Activated T-cell treated with anti-CD3 and anti-CD28 coated beads, Interleukin-2, amount 50 U/mL, for 48 hours (primary cell): ENCODE measurements around the gene RGPD5.
"Not testable (repeated sequence)": the region's sequence is repeated elsewhere in the genome, so short reads cannot be mapped to it uniquely, and the experiment has no call there.

Experiments
- DNase-seq, 2 experiments: peaks; one replicate each; pipeline ENCODE4 v3.0.0-alpha.2; 2020

The RGPD5 gene

DNA sequence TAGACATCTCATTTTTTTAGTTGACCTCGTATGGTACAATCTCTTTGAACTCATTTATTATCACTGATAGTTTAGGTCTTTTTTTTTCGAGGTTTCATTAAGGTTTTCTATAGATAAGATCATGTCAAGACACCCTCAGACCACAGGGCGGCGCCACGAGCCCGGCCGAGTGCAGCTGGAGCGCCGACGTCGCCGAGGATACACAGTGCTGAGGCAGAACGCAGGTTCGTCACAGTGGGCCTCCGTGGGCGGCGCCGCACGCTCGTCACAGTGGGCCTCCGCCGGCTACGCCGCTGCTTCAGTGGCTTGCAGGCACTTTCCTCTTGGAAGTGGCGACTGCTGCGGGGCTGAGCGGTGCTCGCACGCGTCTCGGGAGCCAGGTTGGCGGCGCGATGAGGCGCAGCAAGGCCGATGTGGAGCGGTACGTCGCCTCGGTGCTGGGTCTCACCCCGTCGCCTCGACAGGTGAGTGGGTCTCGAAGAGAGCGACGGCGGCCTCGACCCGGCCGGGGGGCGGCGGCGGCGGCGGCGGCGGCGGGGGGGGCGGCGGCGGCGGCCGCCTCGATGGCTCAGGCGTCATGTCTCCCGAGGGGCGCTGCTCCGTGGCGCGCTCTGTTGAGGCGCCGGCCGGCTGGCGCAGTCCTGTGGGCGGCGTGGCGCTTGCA, at the start of gene RGPD5:
Gene RGPD5, plus strand, starts transcription at position 232 of the 664 bp plus-strand sequence. Its CDS starts 161 bp downstream, at position 393.
- DNase-seq: not testable (repeated sequence)

- DNase-seq: not testable (repeated sequence)
These were observed 42.5 kb upstream of the RGPD5 start for GRCh38 chr2:109751572-109751971.

GRCh38 chr2:109757163-109757824, 36.8 kb upstream of the RGPD5 start:
- not testable (repeated sequence) for DNase-seq

- not testable (repeated sequence) for DNase-seq
These were observed 33.7 kb upstream of the RGPD5 start for GRCh38 chr2:109760265-109761042.

DNA sequence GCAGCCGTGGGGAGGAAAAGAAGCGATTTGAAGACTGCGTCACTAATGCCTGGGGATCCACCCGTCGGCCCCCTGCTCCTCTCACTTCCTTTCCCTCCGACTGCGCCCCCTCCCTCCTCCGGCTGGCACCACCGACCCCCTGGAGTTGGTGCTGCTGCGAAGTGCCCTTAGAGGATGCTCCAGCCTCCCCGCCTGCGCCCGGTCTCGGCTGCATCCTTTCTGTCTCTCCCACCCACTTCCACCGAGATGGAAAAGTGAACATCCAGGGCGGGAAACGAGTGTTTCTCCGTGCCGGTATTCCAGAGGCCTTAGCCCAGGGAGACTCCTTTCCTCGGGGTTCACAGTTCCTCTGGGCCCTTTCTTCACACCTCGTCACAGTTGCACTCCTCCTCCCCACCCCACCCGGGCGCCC, 33.1 kb upstream of the RGPD5 start:
- DNase-seq: not testable (repeated sequence)

DNA sequence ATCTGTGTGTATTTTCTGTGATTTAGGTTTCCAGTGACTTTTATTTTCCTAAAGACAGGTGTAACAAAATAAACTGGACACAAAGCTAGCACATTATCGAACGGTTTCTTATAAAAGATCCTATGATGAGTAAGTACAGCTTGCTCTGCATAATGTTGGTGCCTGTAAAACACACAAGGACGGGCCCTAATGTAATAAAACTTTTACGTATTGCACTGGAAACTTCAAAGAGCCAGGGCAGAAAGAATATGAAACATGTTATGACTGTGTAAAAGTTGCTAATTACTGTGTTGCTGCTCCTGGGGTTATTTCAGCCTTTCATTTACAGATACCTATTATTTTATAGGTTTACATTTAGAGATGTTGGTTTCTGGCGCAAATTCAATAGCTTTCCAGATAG, 32.1 kb upstream of the RGPD5 start:
- DNase-seq: not testable (repeated sequence)

- not testable (repeated sequence) for DNase-seq
These were observed 28.0 kb upstream of the RGPD5 start for GRCh38 chr2:109766074-109766473.

DNA sequence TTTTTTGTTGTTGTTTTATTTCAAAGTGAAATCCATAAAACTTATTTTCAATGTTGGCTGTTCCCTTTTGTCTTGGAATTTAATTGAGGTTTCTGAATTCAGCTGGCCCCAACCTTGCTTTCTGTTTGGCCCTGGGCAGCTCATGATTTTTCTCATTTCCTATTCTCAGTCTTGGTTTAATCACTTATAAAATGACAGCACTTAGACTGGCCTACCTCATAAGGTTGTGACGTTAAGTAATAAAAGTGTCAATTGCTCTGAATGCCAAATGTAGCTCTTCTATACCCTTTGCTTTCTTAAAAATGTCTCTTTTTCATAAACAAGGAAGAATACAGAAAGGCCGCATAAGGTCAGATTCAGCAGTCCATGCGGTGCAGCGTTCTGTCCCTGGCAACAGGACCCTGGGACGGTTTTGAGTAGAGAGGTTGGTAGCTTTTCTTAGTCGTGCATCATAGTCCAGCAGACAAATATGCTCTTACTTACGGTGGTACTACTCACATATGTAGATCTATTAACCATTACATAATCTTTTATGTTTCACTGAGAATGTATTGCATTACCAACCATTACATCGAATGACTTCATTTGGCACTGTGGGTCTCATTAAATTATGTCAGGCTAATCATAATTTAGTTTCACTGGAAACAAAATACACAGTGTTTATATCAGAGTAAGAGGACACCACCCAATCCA, 27.1 kb upstream of the RGPD5 start:
- not testable (repeated sequence) for DNase-seq

GRCh38 chr2:109768934-109769333, 25.2 kb upstream of the RGPD5 start:
- DNase-seq: not testable (repeated sequence)

DNA sequence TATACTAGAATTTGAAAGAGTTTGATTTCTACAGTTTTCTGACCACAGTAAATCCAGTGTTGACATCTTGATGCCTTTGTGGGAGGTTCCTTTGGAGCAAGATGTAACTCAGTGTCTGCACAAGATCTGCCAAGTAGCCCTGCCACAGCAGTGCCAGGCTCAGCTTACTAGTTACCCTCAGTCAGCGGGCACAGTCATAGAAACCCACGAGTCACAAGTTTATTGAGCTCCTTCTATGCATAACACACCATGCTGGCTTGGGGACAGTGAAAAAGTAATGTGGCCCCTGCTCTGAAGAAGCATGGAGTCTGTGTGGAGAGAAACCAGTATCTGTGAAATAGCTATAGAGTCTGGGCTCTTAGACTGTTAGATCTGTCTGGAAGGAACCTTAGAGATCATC, 15.0 kb upstream of the RGPD5 start:
- not testable (repeated sequence) for DNase-seq

GRCh38 chr2:109781147-109781816, 12.8 kb upstream of the RGPD5 start:
- not testable (repeated sequence) for DNase-seq

DNA sequence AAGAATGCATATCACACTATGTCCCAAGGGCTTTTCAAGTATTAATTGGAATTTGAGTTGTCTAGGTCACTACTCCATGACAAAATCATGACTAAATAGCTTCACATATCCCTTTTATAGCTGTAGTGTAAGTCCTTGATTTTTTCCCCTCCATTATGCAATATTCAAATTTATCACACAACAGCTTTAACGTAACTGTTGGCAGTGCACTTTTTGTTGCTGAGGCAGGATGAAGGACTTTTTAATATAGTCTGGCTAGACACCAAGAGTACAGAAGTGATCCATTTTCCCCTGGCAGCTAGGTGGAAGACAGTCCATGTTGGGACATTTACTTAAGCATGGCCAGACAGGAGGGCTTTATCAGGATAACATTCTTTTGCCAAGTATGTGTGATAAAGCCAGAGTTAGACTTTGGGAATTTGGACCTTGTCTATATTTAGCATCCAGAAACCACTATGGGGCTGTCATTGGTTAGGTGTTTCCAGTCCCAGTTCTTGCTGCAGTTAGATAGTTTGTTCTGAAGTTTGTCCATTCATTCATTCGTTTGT, 11.6 kb upstream of the RGPD5 start:
- DNase-seq: not testable (repeated sequence)

GRCh38 chr2:109791530-109792279, 2.4 kb upstream of the RGPD5 start:
- not testable (repeated sequence) for DNase-seq

GRCh38 chr2:109792659-109793058, 1.4 kb upstream of the RGPD5 start:
- not testable (repeated sequence) for DNase-seq

- not testable (repeated sequence) for DNase-seq
These were observed 77.1 kb downstream of the RGPD5 start for GRCh38 chr2:109871129-109871751.

GRCh38 chr2:109876625-109877024, 82.5 kb downstream of the RGPD5 start:
- not testable (repeated sequence) for DNase-seq

DNA sequence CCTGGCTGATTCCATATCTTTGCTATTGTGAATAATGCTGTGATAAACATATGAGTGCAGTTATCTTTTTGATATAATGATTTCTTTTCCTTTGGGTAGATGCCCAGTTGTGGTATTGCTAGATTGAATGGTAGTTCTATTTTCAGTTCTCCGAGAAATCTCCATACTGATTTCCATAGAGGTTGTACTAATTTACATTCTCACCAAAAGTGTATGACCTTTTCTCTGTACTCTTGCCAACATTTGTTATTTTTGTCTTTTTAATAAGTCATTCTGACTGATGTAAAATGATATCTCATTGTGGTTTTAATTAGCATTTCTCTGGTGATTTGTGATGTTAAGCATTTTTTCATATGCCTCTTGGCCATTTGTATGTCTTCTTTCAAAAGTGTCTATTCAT, 88.0 kb downstream of the RGPD5 start:
- not testable (repeated sequence) for DNase-seq

- not testable (repeated sequence) for DNase-seq
These were observed 94.3 kb downstream of the RGPD5 start for GRCh38 chr2:109888414-109888813.

DNA sequence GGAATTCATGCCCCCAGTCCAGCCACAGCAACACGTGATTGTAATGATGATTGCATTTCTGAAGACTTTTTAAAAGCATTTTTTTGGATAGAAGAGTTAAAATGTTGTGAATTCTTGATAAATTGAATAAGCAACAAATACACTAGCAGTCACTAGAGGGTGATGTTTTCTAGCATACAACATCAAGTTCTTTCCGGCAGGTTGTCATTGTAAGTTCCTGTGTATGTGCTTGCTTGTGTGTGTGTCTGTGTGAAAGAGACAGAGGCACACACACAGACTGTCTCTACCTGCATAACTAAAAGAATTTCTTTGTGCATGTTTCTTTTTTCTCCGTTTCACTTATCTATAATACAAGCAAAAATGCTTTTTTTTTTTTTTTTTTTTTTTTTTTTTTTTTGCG, 95.8 kb downstream of the RGPD5 start:
- DNase-seq: not testable (repeated sequence)

GRCh38 chr2:109891024-109891423, 96.9 kb downstream of the RGPD5 start:
- DNase-seq: not testable (repeated sequence)

GRCh38 chr2:109893736-109894135, 99.6 kb downstream of the RGPD5 start:
- not testable (repeated sequence) for DNase-seq
